AG04450 (cell line): ENCODE results near the gene OPN5. TPM values are rescaled to one million over a fixed set of nuclear protein-coding genes. Genes with fewer than 3 reads are reported as not detected.

Experiments
- CTCF ChIA-PET: fragments of 300-600, 350-600 bp; formaldehyde crosslinking; extraction: SDS; loops from one replicate; lab custom pipeline; 2022; ENCODE audit warnings: antibody characterized with exemption, inconsistent platforms; lab: Charles Lee
- POLR2A ChIA-PET: fragments of 350-600 bp; formaldehyde crosslinking; extraction: SDS; loops from one replicate; lab custom pipeline; 2021; ENCODE audit warnings: antibody characterized with exemption, inconsistent platforms; lab: Yijun Ruan, JAX
- DNase-seq: peaks from one replicate; pipeline ENCODE4 v3.0.0-alpha.2; 2011; ENCODE audit warnings: low read depth, low spot score
- H3K27ac ChIP-seq: one replicate; pipeline ENCODE4 v1.5.1; 2012; ENCODE audit warnings: low read depth, low read length, control low read depth
- H3K27me3 ChIP-seq: one replicate; pipeline ENCODE4 v1.6.0; 2012; ENCODE audit warnings: low read length; ENCODE audit not compliant: control insufficient read depth, insufficient read depth
- H3K4me3 ChIP-seq: 2 replicates; pipeline ENCODE4 v1.5.1; 2011; ENCODE audit warnings: mild to moderate bottlenecking, low read depth, low read length, control low read depth
- H3K9me3 ChIP-seq: 2 replicates; pipeline ENCODE4 v1.5.1; 2012; ENCODE audit warnings: low read length; ENCODE audit not compliant: control insufficient read depth, insufficient read depth
- CTCF ChIP-seq: IDR thresholded peaks from 2 replicates; pipeline ENCODE4 v1.5.1; 2011; ENCODE audit warnings: low read depth, low read length, control low read depth, inconsistent platforms
- polyA plus RNA-seq: library from polyadenylated mRNA; depleted of rRNA; stranded (reverse); fragments of >200 nt; gene quantifications from 2 replicates; pipeline ENCODE4 v1.2.3, GENCODE V29; 2011; rRNA removed
- small RNA-seq: library from RNA; depleted of rRNA; stranded (forward); fragments of <200 nt; gene quantifications from one replicate; pipeline ENCODE3, GENCODE V24; 2012; ENCODE audit warnings: low read depth; ENCODE audit not compliant: insufficient read length

Gene OPN5
- polyA plus RNA-seq, 1 experiment = not detected

DNA sequence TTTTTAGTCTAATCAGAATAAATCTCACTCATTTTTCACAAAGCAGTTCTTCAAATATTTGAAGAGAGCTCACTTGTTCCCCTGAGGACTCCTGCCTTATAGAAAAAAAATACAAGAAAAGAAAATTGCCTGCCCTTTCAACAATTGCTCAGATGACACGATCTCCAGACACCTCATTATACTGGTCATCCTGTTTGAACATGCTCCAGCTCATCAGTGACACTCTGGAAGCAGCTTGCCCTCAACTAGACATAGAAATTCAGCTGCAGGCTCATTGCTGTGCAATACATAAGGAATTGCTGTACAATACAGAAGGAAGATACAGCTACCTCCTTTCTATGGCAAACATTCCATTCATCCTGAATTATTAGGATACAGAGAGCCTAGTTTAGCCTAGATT, 73.1 kb downstream of the OPN5 start:
- DNase-seq = no peak
- Histone ChIP-seq H3K27ac (no peak overlapping the region), H3K4me3 (no peak overlapping the region), H3K27me3 (no peaks in the 10 kb centered on the region), H3K9me3 (no peaks in the 10 kb centered on the region)
- ChIA-PET CTCF (no interaction called here), POLR2A (no interaction called here)
- no peak for TF ChIP-seq CTCF

- no peak for DNase-seq
- no peaks in the 10 kb centered on the region for H3K9me3 ChIP-seq
- POLR2A ChIA-PET = no interaction called here
- no peak overlapping the region for H3K27ac ChIP-seq
- TF ChIP-seq CTCF = no peak
- H3K27me3 ChIP-seq = no peaks in the 10 kb centered on the region
- H3K4me3 ChIP-seq = no peak overlapping the region
- CTCF ChIA-PET = no interaction called here
These were observed 77.3 kb downstream of the OPN5 start for GRCh38 chr6:47859175-47859574.

GRCh38 chr6:47862731-47863130, 80.9 kb downstream of the OPN5 start:
- no peak for TF ChIP-seq CTCF
- ChIA-PET CTCF (no interaction called here), POLR2A (no interaction called here)
- Histone ChIP-seq H3K27ac (no peak overlapping the region), H3K9me3 (no peaks in the 10 kb centered on the region), H3K27me3 (no peaks in the 10 kb centered on the region), H3K4me3 (no peak overlapping the region)
- no peak for DNase-seq

DNA sequence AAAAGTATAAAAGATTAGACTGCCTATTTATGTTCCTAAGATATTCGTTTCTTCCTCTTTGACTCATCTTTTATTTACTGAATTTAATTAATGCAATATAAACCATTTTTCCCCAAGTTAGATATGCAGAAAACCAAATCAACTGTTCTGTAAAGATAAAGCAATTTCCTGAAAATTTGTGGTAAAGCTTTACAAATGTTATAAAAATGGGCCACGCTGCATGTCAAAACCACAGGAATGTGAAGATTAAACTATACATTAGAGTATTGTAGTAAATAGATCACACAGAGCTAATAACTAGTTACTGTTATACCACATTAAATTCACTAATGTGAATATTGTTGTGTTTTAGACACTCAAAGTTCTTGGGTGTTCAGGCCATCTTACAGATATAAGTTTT, 83.4 kb downstream of the OPN5 start:
- no peak for DNase-seq
- ChIA-PET CTCF (interaction anchor here (1.0 kb wide), 1 partner anchor 900 kb away, joined by 3 read pairs; no protein-coding TSS in a partner anchor), POLR2A (no interaction called here)
- Histone ChIP-seq H3K27me3 (no peaks in the 10 kb centered on the region), H3K9me3 (no peaks in the 10 kb centered on the region), H3K27ac (no peak overlapping the region), H3K4me3 (no peak overlapping the region)
- TF ChIP-seq CTCF = no peak

DNA sequence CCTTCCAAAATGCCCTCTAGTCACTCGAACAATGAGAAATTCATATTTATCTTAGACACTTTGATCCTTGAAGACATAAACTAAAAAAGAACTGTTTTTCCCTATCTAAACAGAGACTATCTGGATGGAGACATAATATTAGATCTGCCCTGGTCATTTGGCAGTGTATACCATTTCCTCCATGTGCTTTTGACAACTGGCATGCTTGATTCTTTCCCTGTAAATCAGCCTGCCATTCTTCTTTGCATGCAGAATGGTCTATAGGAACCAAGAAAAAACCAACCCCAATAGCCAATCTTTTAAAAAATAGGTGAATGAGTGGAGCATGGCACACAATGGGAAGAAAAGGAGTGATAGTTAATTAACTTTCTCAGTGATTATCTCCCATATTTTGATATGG, 93.8 kb downstream of the OPN5 start:
- Histone ChIP-seq H3K4me3 (no peak overlapping the region), H3K9me3 (no peaks in the 10 kb centered on the region), H3K27me3 (no peaks in the 10 kb centered on the region), H3K27ac (no peak overlapping the region)
- POLR2A ChIA-PET = no interaction called here
- no peak for TF ChIP-seq CTCF
- CTCF ChIA-PET = no interaction called here
- no peak for DNase-seq

Small RNA genes lying within 50 kb of the gene (small RNA-seq; reads per million reads assigned to genes)
- not detected for gene RNU1-105P

Other genes with a start within 250 kb of the OPN5 start
- 0.02 TPM in 1 of 2 replicates, not detected in the other for gene ADGRF4, start 83.5 kb upstream of the OPN5 start, polyA plus RNA-seq